ENCODE data around the gene PRKCG.
"Not testable (repeated sequence)": the region's sequence is repeated elsewhere in the genome, so short reads cannot be mapped to it uniquely, and the experiment has no call there.

PRKCG gene

GRCh38 chr19:53881482-53882390 lies at the start of gene PRKCG:
TSS of gene PRKCG (plus strand) at chr19:53882197. CDS start at chr19:53882495, 298 bp downstream.
- Mint-ChIP-seq H3K9me3 (no peaks in the 10 kb centered on the region), H3K4me3 (no peak within 1 kb of the TSS), H3K4me1 (peaks cover 22% of the 10 kb centered on the region), H3K36me3 (peaks cover 6% of the 10 kb centered on the region), H3K27ac (no peak within 1 kb of the TSS)
- ATAC-seq (peak; percentile 53), DNase-seq (ENCODE audit: low spot score in 2 of 2) (peak; percentile 38 to 64)

DNA sequence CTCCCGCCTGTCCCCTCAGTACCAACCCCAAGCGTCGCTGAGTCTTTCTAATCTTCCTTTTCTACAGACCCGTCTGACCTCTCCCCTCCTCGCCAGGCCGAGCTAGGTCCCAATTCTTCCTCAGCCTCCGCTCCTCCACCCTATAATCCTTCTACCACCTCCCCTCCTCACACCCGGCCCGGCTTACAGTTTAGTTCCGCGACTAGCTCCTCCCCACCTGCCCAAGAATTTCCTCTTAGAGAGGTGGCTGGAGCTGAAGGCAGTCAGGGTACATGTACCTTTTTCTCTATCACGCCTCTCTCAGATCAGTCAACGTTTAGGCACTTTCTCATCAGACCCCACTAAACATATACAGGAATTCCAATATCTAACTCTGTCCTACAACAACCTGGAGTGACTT lies 49.1 kb upstream of the PRKCG start:
- DNase-seq (ENCODE audit: low spot score in 2 of 2); H3K4me3 Mint-ChIP-seq; H3K27ac Mint-ChIP-seq; ATAC-seq; H3K9me3 Mint-ChIP-seq; H3K36me3 Mint-ChIP-seq; H3K4me1 Mint-ChIP-seq: not testable (repeated sequence)

- not testable (repeated sequence) for ATAC-seq; H3K9me3 Mint-ChIP-seq; H3K36me3 Mint-ChIP-seq; H3K27ac Mint-ChIP-seq; DNase-seq (ENCODE audit: low spot score in 2 of 2); H3K4me3 Mint-ChIP-seq; H3K4me1 Mint-ChIP-seq
Observed at GRCh38 chr19:53838446-53838845, 43.6 kb upstream of the PRKCG start.

DNA sequence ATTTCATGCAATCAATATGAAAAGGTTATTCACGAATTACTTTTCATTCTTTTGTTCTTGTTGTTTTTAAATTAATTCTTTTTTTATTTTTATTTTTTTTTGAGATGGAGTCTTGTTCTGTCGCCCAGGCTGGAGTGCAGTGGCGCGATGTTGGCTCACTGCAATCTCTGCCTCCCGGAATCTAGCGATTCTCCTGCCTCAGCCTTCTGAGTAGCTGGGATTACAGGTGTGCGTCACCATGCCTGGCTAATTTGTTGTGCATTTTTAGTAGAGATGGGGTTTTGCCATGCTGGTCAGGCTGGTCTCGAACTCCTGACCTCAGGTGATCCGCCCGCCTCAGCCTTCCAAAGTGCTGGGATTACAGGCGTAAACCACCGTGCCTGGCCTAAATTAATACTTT lies 41.8 kb upstream of the PRKCG start:
- not testable (repeated sequence) for ATAC-seq; H3K4me3 Mint-ChIP-seq; H3K4me1 Mint-ChIP-seq; H3K36me3 Mint-ChIP-seq; DNase-seq (ENCODE audit: low spot score in 2 of 2); H3K27ac Mint-ChIP-seq; H3K9me3 Mint-ChIP-seq

- DNase-seq (ENCODE audit: low spot score in 2 of 2); H3K36me3 Mint-ChIP-seq; ATAC-seq; H3K9me3 Mint-ChIP-seq; H3K27ac Mint-ChIP-seq; H3K4me3 Mint-ChIP-seq; H3K4me1 Mint-ChIP-seq: not testable (repeated sequence)
Observed at GRCh38 chr19:53840914-53841313, 41.1 kb upstream of the PRKCG start.

DNA sequence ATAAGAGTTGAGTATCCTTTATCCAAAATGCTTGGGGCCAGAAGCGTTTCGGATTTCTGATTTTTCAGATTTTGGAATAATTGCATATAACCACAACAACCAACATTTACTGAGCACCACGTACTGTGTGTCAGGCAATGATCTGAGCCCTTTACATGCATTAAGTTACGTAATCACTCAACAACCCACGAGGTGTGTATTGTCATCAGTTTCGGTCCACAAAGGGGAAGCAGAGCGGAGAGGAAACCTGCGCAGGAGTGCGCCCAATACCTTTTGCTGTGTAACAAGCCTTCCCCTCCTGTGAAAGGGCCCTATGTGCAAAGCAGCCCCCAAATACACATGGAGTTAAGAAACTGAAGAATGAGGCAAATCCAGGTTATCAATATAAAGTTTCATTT lies 37.1 kb upstream of the PRKCG start:
- Mint-ChIP-seq H3K4me1 (no peaks in the 10 kb centered on the region), H3K27ac (no peak overlapping the region), H3K9me3 (no peaks in the 10 kb centered on the region), H3K4me3 (no peak overlapping the region), H3K36me3 (no peaks in the 10 kb centered on the region)
- ATAC-seq (no peak), DNase-seq (ENCODE audit: low spot score in 2 of 2) (no peak)

- no peak for DNase-seq (ENCODE audit: low spot score in 2 of 2)
- H3K36me3 Mint-ChIP-seq = no peaks in the 10 kb centered on the region
- H3K9me3 Mint-ChIP-seq = no peaks in the 10 kb centered on the region
- H3K4me3 Mint-ChIP-seq = no peak overlapping the region
- H3K4me1 Mint-ChIP-seq = peaks cover 10% of the 10 kb centered on the region
- ATAC-seq = no peak
- H3K27ac Mint-ChIP-seq = no peak overlapping the region
Observed at GRCh38 chr19:53847555-53847954, 34.4 kb upstream of the PRKCG start.

DNA sequence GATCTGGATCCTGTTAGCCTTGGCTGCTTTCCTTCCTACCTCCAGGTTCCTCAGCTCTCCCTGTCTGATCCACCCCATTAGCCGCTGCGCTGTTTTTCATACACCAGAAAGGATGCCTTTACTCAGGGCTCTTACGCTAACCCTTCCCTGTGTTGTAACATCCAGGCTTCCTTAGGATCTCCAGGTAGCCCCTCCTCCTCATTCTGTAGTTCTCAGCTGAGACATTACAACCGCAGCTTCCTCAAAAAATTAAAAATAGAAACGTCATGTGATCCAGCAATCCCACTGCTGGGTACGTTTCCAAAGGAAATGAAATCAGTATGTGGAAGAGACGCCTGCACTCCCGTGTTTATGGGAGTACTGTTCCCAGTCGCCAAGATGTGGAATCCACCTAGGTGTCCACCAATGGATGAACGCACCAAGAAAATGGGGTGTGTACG lies 32.7 kb upstream of the PRKCG start:
- Mint-ChIP-seq H3K36me3 (no peaks in the 10 kb centered on the region), H3K4me3 (no peak overlapping the region), H3K9me3 (no peaks in the 10 kb centered on the region), H3K27ac (no peak overlapping the region), H3K4me1 (peaks cover 15% of the 10 kb centered on the region)
- no peak for ATAC-seq
- DNase-seq (ENCODE audit: low spot score in 2 of 2) = no peak

DNA sequence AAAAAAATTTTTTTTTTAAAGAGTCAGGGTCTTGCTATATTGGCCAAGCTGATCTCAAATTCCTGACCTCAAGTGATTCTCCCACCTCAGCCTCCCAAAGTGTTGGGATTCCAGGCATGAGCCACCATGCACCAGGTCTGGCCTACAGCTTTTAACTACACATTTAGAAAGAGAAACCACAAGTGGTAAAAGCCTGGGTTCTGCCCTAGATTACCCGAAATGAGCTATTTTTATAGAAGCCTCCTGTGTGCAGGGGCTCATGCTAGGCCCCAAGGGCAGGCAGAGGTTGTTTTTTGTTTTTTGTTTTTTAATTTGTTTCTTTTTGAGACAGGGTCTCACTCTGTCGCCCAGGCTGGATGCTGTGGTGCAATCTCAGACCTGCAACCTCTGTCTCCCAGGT lies 28.3 kb upstream of the PRKCG start:
- peak overlapping the region; percentile 37 for H3K27ac Mint-ChIP-seq
- H3K4me3 Mint-ChIP-seq = no peak overlapping the region
- H3K4me1 Mint-ChIP-seq = peaks cover 15% of the 10 kb centered on the region
- DNase-seq (ENCODE audit: low spot score in 2 of 2) (no peak), ATAC-seq (peak; percentile 70)
- H3K9me3 Mint-ChIP-seq = no peaks in the 10 kb centered on the region
- no peaks in the 10 kb centered on the region for H3K36me3 Mint-ChIP-seq

DNA sequence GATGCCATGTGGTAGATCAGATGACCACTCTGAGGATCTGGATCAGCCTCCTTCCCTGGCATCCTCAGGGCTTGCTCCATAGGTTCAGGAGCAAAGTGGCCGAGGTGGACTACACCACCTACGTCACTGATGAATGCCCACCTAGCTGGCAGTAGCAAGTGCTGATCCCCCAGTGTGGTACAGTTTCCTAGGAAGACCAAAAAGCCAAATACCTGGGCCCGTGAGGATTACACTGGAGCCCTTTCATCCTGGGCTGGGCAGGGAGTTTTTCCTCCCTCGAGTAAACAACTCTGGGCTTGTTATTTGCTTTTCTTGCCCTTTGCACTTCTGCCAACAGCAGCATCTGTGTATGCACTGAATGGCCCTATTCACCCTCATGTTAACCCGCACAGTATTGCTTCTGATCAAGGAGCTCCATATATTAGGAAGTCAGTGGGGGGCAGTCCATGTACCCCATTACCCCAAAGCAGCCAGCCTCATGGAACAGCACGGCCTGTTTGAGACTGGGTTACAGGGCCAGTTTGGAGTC lies 17.6 kb upstream of the PRKCG start:
- peaks cover 33% of the 10 kb centered on the region for H3K36me3 Mint-ChIP-seq
- DNase-seq (ENCODE audit: low spot score in 2 of 2) (no peak), ATAC-seq (no peak)
- H3K9me3 Mint-ChIP-seq = no peaks in the 10 kb centered on the region
- peaks cover 35% of the 10 kb centered on the region for H3K4me1 Mint-ChIP-seq
- no peak overlapping the region for H3K27ac Mint-ChIP-seq
- no peak overlapping the region for H3K4me3 Mint-ChIP-seq

DNA sequence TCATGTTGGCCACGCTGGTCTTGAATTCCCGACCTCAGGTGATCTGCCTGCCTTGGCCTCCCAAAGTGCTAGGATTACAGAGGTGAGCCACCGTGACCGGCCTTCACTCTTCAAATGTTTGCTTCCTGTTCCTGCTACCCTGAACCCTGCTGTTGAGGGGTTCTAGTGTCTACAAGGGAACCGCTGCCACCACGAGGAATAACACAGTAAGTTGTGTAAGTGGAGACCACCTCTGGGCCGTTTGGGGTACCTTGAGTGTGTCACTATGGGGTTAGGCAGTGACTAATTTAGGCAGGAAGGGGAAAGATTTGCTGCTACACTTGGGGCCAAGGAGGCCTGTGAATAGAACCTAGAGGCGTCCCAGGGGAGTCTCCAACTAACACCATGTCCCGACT lies 16.5 kb upstream of the PRKCG start:
- ATAC-seq = no peak
- H3K27ac Mint-ChIP-seq = peak overlapping the region; percentile 100
- peak overlapping the region; percentile 98 for H3K4me3 Mint-ChIP-seq
- H3K36me3 Mint-ChIP-seq = peaks cover 41% of the 10 kb centered on the region
- H3K9me3 Mint-ChIP-seq = no peaks in the 10 kb centered on the region
- peaks cover 38% of the 10 kb centered on the region for H3K4me1 Mint-ChIP-seq
- DNase-seq (ENCODE audit: low spot score in 2 of 2) = no peak

- peak overlapping the region; percentile 100 for H3K27ac Mint-ChIP-seq
- ATAC-seq = peak; percentile 53
- peak; percentile 53 to 77 for DNase-seq (ENCODE audit: low spot score in 2 of 2)
- H3K36me3 Mint-ChIP-seq = peaks cover 48% of the 10 kb centered on the region
- no peaks in the 10 kb centered on the region for H3K9me3 Mint-ChIP-seq
- H3K4me1 Mint-ChIP-seq = peaks cover 44% of the 10 kb centered on the region
- H3K4me3 Mint-ChIP-seq = peak overlapping the region; percentile 98
Observed at GRCh38 chr19:53865918-53866864, 15.8 kb upstream of the PRKCG start.

DNA sequence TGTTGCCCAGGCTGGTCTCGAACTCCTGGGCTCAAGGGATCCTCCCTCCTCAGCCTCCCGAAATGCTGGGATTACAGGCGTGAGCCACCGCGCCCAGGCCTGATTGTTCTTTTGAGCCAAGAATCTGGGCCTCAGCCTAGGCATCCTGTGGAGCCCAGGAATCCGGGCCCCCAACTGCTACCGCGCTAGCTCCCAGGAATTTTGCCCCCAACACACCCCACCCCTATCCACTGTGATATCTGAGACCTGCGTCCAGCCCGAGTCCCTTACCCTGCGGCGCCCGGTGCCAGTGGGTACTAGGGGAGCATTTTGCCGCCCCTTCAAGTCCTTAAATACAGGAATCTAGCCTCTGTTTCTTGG lies 15.2 kb upstream of the PRKCG start:
- peaks cover 54% of the 10 kb centered on the region for H3K36me3 Mint-ChIP-seq
- peaks cover 51% of the 10 kb centered on the region for H3K4me1 Mint-ChIP-seq
- H3K27ac Mint-ChIP-seq = peak overlapping the region; percentile 100
- ATAC-seq = no peak
- DNase-seq (ENCODE audit: low spot score in 2 of 2) = peak in 1 of 2 donors; percentile 67
- peak overlapping the region; percentile 98 for H3K4me3 Mint-ChIP-seq
- no peaks in the 10 kb centered on the region for H3K9me3 Mint-ChIP-seq

DNA sequence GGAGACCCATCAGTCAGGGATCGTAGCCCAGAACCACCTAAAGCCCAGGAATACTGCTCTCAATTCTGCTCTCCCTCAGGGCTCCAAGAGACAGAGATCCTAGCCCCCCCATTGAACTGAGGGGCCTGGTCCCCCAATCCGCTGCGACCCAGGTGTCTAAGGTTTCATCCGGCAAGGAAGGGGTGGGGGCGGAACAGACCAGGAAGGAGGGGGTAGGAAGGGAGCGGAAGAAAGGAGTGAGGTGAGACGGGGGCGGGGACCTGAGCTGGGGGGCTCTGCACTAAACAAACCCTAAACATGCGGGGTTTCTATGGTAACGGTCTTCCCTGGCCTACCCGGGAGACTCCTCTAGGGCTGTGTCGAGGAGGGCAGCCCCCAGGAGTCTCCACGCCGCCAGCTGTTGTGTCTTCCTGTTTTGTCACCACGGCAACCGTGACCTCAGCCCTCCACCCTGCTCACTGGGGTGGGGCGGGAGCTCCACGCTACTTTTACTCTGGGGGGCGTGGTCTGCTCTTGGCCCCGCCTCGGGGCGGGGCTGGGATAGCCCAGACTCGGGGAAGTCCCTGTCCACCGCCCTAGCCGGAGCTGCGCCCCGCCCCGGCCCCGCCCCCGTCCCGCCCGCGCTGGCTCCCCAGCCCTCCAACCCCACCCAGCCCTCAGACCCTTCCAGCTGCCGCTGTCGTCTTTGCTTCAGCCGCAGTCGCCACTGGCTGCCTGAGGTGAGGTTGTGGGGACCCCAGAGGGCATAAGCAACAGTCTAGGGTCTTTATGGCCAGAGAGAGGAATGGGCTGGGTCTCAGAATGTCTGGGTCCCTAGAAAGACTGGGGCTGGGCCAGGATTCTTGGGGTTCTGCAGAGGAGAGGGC lies 14.5 kb upstream of the PRKCG start, which contains the start of gene MYADM:
Gene MYADM, plus strand, starts transcription at position 659 of the 866 bp plus-strand sequence. CDS start 5,647 bp downstream, outside the sequence.
- H3K4me1 Mint-ChIP-seq = peaks cover 52% of the 10 kb centered on the region
- H3K4me3 Mint-ChIP-seq = peak within 1 kb of the TSS; percentile 98
- H3K36me3 Mint-ChIP-seq = peaks cover 60% of the 10 kb centered on the region
- no peaks in the 10 kb centered on the region for H3K9me3 Mint-ChIP-seq
- DNase-seq (ENCODE audit: low spot score in 2 of 2) (peak; percentile 99), ATAC-seq (peak; percentile 87)
- H3K27ac Mint-ChIP-seq = peak within 1 kb of the TSS; percentile 100
